Activated T-helper 1 cell treated with anti-CD3 and anti-CD28 coated beads, Interleukin-2, amount 50 U/mL, for 16 hours (primary cell): ENCODE data around the gene MT1A.

Experiments used
- DNase-seq, 2 donors: peaks; one replicate each; pipeline ENCODE4 v3.0.0-alpha.2; 2020; ENCODE audit warnings: low read depth in 1 of 2, low spot score in 1 of 2

Gene MT1A

GRCh38 chr16:56637814-56638750 lies at the start of gene MT1A:
Gene MT1A (plus strand): TSS chr16:56638666. CDS start chr16:56638739, 73 bp downstream.
- no peak for DNase-seq

- DNase-seq = no peak
Measured at GRCh38 chr16:56588781-56589140, 49.7 kb upstream of the MT1A start.

GRCh38 chr16:56589141-56590039 lies 49.1 kb upstream of the MT1A start, which contains the start of gene MT3:
Gene MT3 (plus strand): TSS chr16:56589528. CDS start chr16:56589591, 63 bp downstream.
- DNase-seq = no peak

GRCh38 chr16:56591377-56592060 lies 46.9 kb upstream of the MT1A start:
- no peak for DNase-seq

GRCh38 chr16:56593573-56594291 lies 44.7 kb upstream of the MT1A start:
- DNase-seq = no peak

- DNase-seq = no peak
Measured at GRCh38 chr16:56594292-56594619, 44.2 kb upstream of the MT1A start.

GRCh38 chr16:56600398-56600999 lies 38.0 kb upstream of the MT1A start:
- no peak for DNase-seq

- no peak for DNase-seq
Measured at GRCh38 chr16:56601325-56601724, 37.1 kb upstream of the MT1A start.

GRCh38 chr16:56603589-56603988 lies 34.9 kb upstream of the MT1A start:
- no peak for DNase-seq

- no peak for DNase-seq
Measured at GRCh38 chr16:56604966-56605365, 33.5 kb upstream of the MT1A start.

- no peak for DNase-seq
Measured at GRCh38 chr16:56605475-56605874, 33.0 kb upstream of the MT1A start.

- no peak for DNase-seq
Measured at GRCh38 chr16:56606071-56606475, 32.4 kb upstream of the MT1A start.

GRCh38 chr16:56606476-56607108 lies 31.9 kb upstream of the MT1A start:
- DNase-seq = no peak

- DNase-seq = no peak
Measured at GRCh38 chr16:56607109-56607618, 31.3 kb upstream of the MT1A start.

- DNase-seq = no peak
Measured at GRCh38 chr16:56607675-56608042, 30.8 kb upstream of the MT1A start.

- DNase-seq = peak; percentile 66 to 78
Measured at GRCh38 chr16:56608043-56608875, 30.2 kb upstream of the MT1A start, which contains the start of gene MT2A. Gene MT2A (plus strand): TSS chr16:56608584. CDS start chr16:56608656, 72 bp downstream.

GRCh38 chr16:56608876-56609462 lies 29.5 kb upstream of the MT1A start:
- no peak for DNase-seq

- DNase-seq = peak; percentile 17 to 54
Measured at GRCh38 chr16:56609463-56609921, 29.0 kb upstream of the MT1A start.
